ENCODE results near the gene CABYR. TPM values are rescaled to one million over a fixed set of nuclear protein-coding genes. Genes with fewer than 3 reads are reported as not detected.

The CABYR gene
- total and polyA plus RNA-seq, 2 donors (not counting 1 experiment from before 2014, with no cell fraction given): 1.7 to 4.4 TPM

DNA sequence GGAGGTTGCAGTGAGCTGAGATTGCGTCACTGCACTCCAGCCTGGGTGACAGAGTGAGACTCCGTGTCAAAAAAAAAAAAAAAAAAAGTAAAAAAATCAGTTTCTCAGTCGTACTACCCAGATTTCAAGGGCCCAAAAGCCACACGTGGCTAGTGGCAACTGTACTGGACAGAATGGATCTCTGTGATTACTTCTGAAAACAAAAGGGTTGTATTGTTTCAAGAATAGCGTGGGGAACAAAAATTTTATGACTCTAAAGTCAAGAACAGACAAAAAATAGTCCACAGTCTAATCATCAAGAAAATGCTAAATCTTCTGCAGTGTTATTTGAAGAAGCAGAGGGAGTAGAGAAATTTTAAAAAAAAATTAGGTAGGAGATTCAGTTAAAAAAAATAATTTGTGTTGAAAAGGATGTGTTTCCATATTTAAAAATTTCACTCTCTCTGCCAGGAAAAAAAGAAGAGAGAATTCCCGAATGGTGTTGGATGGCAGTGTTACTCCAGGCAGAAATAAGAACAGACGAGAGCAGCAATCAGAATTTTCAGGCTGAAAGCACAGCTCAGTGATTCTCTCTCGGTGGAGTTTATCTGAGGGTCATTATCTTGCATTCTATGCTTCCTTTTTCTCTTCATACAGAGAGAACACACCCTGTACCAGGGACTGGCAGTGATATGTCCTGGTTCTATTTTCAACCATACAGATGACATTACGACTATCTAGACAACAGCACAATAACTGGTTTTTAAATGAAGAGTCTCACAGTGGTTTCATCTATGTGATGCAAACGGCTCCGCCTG lies 61.8 kb downstream of the CABYR start:
- Mint-ChIP-seq H3K4me1 (no peaks in the 10 kb centered on the region), H3K27me3 (peaks cover 3% of the 10 kb centered on the region), H3K9me3 (ENCODE audit: insufficient read depth) (no peaks in the 10 kb centered on the region), H3K4me3 (no peak overlapping the region), H3K27ac (no peak overlapping the region)
- ChIA-PET CTCF (no interaction called here), POLR2A (no interaction called here)
- H3K4me1 ChIP-seq (ENCODE audit: control insufficient read depth in 2 of 2, insufficient read depth in 2 of 2, low read length in 2 of 2): no peaks in the 10 kb centered on the region
- H3K27ac ChIP-seq (ENCODE audit: low read length in 2 of 2): no peak overlapping the region
- H3K27me3 ChIP-seq (replicated peaks in 1 of 4; ENCODE audit: control extremely low read depth in 1 of 4, control insufficient read depth in 3 of 4, insufficient read depth in 4 of 4, low read length in 3 of 4): peaks cover 0 to 2% (median 0%) of the 10 kb centered on the region in 4 experiments
- H4K20me1 ChIP-seq (ENCODE audit: control insufficient read depth, insufficient read depth, low read length, poor library complexity, severe bottlenecking): no peaks in the 10 kb centered on the region
- ATAC-seq (ENCODE audit: low read depth): no peak
- H3K9me3 ChIP-seq (ENCODE audit: control extremely low read depth in 1 of 3, control insufficient read depth in 2 of 3, insufficient read depth in 1 of 3, low read length in 2 of 3): no peaks in the 10 kb centered on the region
- no peak overlapping the region for H3K4me3 ChIP-seq (ENCODE audit: control extremely low read depth in 1 of 5, extremely low read depth in 1 of 5, insufficient read depth in 1 of 5, low read depth in 2 of 5, low read length in 4 of 5)
- H3K9ac ChIP-seq (ENCODE audit: low read length): no peak overlapping the region
- no peaks in the 10 kb centered on the region for H3K79me2 ChIP-seq (ENCODE audit: control insufficient read depth, insufficient read depth, low read length)
- intact Hi-C loops (cut with micrococcal nuclease): no loop called here
- H2AFZ ChIP-seq (ENCODE audit: insufficient read depth, low read depth, low read length, poor library complexity, severe bottlenecking): no peak overlapping the region
- no peak for TF ChIP-seq EZH2 (IDR thresholded peaks at IDR 0.05; ENCODE audit: borderline replicate concordance, insufficient read depth, low read depth, low read length, poor library complexity, severe bottlenecking)
- TF ChIP-seq CTCF (IDR thresholded peaks at IDR 0.05): no peak
- DNase-seq: no peak
- WGBS (ENCODE audit: insufficient coverage): 81% methylated on average over 7 of the region's 11 CpGs
- H3K4me2 ChIP-seq (replicated peaks; ENCODE audit: low read depth, low read length, poor library complexity, severe bottlenecking): no peak overlapping the region
- H3K36me3 ChIP-seq (replicated peaks in 1 of 2; ENCODE audit: control extremely low read depth in 1 of 2, control insufficient read depth in 1 of 2, extremely low read depth in 1 of 2, insufficient read depth in 2 of 2, low read length in 1 of 2): no peaks in the 10 kb centered on the region
